ENCODE data around the gene LRRC8C.

Gene LRRC8C

GRCh38 chr1:89739013-89739843 is 106.3 kb downstream of the LRRC8C start:
- Histone ChIP-seq H4K20me1 (ENCODE audit: control insufficient read depth, insufficient read depth, low read depth, low read length) (no peaks in the 10 kb centered on the region), H3K4me1 (ENCODE audit: control insufficient read depth, low read length) (no peaks in the 10 kb centered on the region), H3K79me2 (ENCODE audit: control insufficient read depth, low read length) (no peaks in the 10 kb centered on the region), H3K9me3 (ENCODE audit: control insufficient read depth, insufficient read depth, low read length) (no peaks in the 10 kb centered on the region), H3K4me2 (ENCODE audit: low read length) (no peak overlapping the region), H3K27me3 (ENCODE audit: control insufficient read depth, low read length) (peaks cover 4% of the 10 kb centered on the region; the same call in 1 of the 2 replicates), H3K9me2 (replicated peaks; ENCODE audit: control insufficient read depth, low read length) (no peaks in the 10 kb centered on the region), H3K27ac (ENCODE audit: low read depth, low read length) (no peak overlapping the region), H3K4me3 (ENCODE audit: low read length) (no peak overlapping the region), H3K36me3 (ENCODE audit: control insufficient read depth, low read length) (no peaks in the 10 kb centered on the region), H3F3A (ENCODE audit: control insufficient read depth, insufficient read depth) (no peaks in the 10 kb centered on the region)
- no peak for TF ChIP-seq CTCF (IDR thresholded peaks at IDR 0.05; ENCODE audit: low read depth, low read length, poor library complexity, severe bottlenecking)
- TF ChIP-seq EZH2phosphoT487 (IDR thresholded peaks at IDR 0.05; ENCODE audit: borderline replicate concordance, low read length) = no peak

GRCh38 chr1:89739844-89740216 is 106.9 kb downstream of the LRRC8C start:
- no peaks in the 10 kb centered on the region for H3K9me2 ChIP-seq (replicated peaks; ENCODE audit: control insufficient read depth, low read length)
- H3K9me3 ChIP-seq (ENCODE audit: control insufficient read depth, insufficient read depth, low read length) = no peaks in the 10 kb centered on the region
- no peaks in the 10 kb centered on the region for H4K20me1 ChIP-seq (ENCODE audit: control insufficient read depth, insufficient read depth, low read depth, low read length)
- H3K36me3 ChIP-seq (ENCODE audit: control insufficient read depth, low read length) = no peaks in the 10 kb centered on the region
- no peak overlapping the region for H3K4me3 ChIP-seq (ENCODE audit: low read length)
- no peaks in the 10 kb centered on the region for H3K4me1 ChIP-seq (ENCODE audit: control insufficient read depth, low read length)
- no peak overlapping the region for H3K27ac ChIP-seq (ENCODE audit: low read depth, low read length)
- H3F3A ChIP-seq (ENCODE audit: control insufficient read depth, insufficient read depth) = no peaks in the 10 kb centered on the region
- no peaks in the 10 kb centered on the region for H3K79me2 ChIP-seq (ENCODE audit: control insufficient read depth, low read length)
- no peak for TF ChIP-seq EZH2phosphoT487 (IDR thresholded peaks at IDR 0.05; ENCODE audit: borderline replicate concordance, low read length)
- no peak for TF ChIP-seq CTCF (IDR thresholded peaks at IDR 0.05; ENCODE audit: low read depth, low read length, poor library complexity, severe bottlenecking)
- no peak overlapping the region for H3K4me2 ChIP-seq (ENCODE audit: low read length)
- peaks cover 4% of the 10 kb centered on the region; the same call in 1 of the 2 replicates for H3K27me3 ChIP-seq (ENCODE audit: control insufficient read depth, low read length)

- TF ChIP-seq CTCF (IDR thresholded peaks at IDR 0.05; ENCODE audit: low read depth, low read length, poor library complexity, severe bottlenecking) (no peak), EZH2phosphoT487 (IDR thresholded peaks at IDR 0.05; ENCODE audit: borderline replicate concordance, low read length) (no peak)
- Histone ChIP-seq H3K27me3 (ENCODE audit: control insufficient read depth, low read length) (peaks cover 4% of the 10 kb centered on the region; the same call in 1 of the 2 replicates), H3K4me2 (ENCODE audit: low read length) (no peak overlapping the region), H3K4me3 (ENCODE audit: low read length) (no peak overlapping the region), H4K20me1 (ENCODE audit: control insufficient read depth, insufficient read depth, low read depth, low read length) (no peaks in the 10 kb centered on the region), H3K9me3 (ENCODE audit: control insufficient read depth, insufficient read depth, low read length) (no peaks in the 10 kb centered on the region), H3K9me2 (replicated peaks; ENCODE audit: control insufficient read depth, low read length) (no peaks in the 10 kb centered on the region), H3K27ac (ENCODE audit: low read depth, low read length) (no peak overlapping the region), H3K4me1 (ENCODE audit: control insufficient read depth, low read length) (no peaks in the 10 kb centered on the region), H3K79me2 (ENCODE audit: control insufficient read depth, low read length) (no peaks in the 10 kb centered on the region), H3K36me3 (ENCODE audit: control insufficient read depth, low read length) (no peaks in the 10 kb centered on the region), H3F3A (ENCODE audit: control insufficient read depth, insufficient read depth) (no peaks in the 10 kb centered on the region)
Observed at GRCh38 chr1:89743788-89744187, 110.9 kb downstream of the LRRC8C start.

Data from DOHH2 (cell line).